ENCODE data around the gene SEL1L2.

Gene SEL1L2

GRCh38 chr20:13865156-13865555 is 125.3 kb downstream of the SEL1L2 start:
- TF ChIP-seq CTCF (IDR thresholded peaks at IDR 0.05; ENCODE audit: low read depth, low read length, missing control alignments), result no peak
- DNase-seq (ENCODE audit: extremely low read depth, low read depth), result no peak
- H3K4me3 ChIP-seq (replicated peaks; ENCODE audit: low read depth, low read length), result no peak overlapping the region

- TF ChIP-seq CTCF (IDR thresholded peaks at IDR 0.05; ENCODE audit: low read depth, low read length, missing control alignments), result no peak
- no peak overlapping the region for H3K4me3 ChIP-seq (replicated peaks; ENCODE audit: low read depth, low read length)
- no peak for DNase-seq (ENCODE audit: extremely low read depth, low read depth)
Measured at GRCh38 chr20:13863244-13863643, 127.2 kb downstream of the SEL1L2 start.

DNA sequence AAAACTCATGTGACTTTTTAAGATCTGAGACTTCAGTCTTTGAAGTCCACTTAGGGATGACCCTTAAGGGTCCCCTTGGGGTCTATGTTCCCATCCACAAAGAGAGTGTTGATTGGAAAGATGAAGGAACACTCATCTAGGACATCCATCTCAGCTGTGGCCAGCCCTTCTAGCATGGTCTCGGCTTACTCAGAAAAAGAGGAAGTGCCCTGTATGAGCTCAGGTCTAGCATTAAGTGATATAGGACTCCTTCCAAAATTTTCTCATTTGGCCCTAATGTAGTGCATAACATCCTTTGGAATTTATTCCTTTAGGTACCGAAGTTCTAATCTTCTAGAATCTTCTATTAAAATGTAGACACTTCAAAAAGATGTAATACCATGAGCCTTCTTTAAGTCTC is 128.2 kb downstream of the SEL1L2 start:
- DNase-seq (ENCODE audit: extremely low read depth, low read depth), result no peak
- TF ChIP-seq CTCF (IDR thresholded peaks at IDR 0.05; ENCODE audit: low read depth, low read length, missing control alignments), result no peak
- H3K4me3 ChIP-seq (replicated peaks; ENCODE audit: low read depth, low read length), result no peak overlapping the region

- H3K4me3 ChIP-seq (replicated peaks; ENCODE audit: low read depth, low read length), result no peak overlapping the region
- DNase-seq (ENCODE audit: extremely low read depth, low read depth), result no peak
- TF ChIP-seq CTCF (IDR thresholded peaks at IDR 0.05; ENCODE audit: low read depth, low read length, missing control alignments), result no peak
Measured at GRCh38 chr20:13858871-13859270, 131.5 kb downstream of the SEL1L2 start.

GRCh38 chr20:13858439-13858838 is 132.0 kb downstream of the SEL1L2 start:
- H3K4me3 ChIP-seq (replicated peaks; ENCODE audit: low read depth, low read length), result no peak overlapping the region
- TF ChIP-seq CTCF (IDR thresholded peaks at IDR 0.05; ENCODE audit: low read depth, low read length, missing control alignments), result no peak
- no peak for DNase-seq (ENCODE audit: extremely low read depth, low read depth)

DNA sequence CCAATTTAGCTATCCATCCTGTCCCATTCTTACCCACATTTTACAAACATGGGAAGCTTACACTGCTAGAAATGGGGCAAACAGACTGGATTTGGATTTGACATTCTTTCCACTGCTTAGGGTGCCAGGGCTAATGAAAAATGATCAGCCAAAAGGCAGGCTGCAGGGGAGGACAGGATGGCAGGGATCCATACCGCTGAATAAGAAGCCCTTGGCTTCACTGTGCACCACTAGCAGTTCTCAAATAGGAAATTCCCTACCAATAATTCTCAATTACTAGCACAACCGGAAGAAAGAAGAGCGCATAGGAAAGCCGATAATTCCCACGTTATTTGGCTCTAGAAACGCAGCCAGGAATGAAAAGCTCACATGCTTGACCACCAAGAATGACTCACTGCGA is 132.5 kb downstream of the SEL1L2 start:
- no peak for TF ChIP-seq CTCF (IDR thresholded peaks at IDR 0.05; ENCODE audit: low read depth, low read length, missing control alignments)
- no peak for DNase-seq (ENCODE audit: extremely low read depth, low read depth)
- H3K4me3 ChIP-seq (replicated peaks; ENCODE audit: low read depth, low read length), result no peak overlapping the region

DNA sequence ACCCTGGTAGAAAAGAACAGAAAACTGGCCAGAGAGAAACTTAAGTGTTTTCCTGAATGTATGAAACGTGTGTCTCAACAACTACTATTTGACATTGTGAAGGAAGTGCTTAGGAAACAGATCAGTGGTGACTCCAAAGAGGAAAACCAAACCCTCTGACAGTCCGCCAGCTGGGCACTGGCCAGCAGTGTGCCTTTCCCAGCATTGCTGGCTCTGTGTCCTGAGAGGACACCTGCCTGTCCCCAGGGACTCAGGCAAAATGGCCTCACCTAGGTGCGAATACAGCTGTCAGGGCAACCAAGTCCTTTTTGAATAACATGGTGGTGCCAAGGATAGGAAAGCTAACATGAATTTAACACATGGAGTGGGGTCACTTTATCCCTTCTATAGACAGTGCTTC is 133.1 kb downstream of the SEL1L2 start:
- TF ChIP-seq CTCF (IDR thresholded peaks at IDR 0.05; ENCODE audit: low read depth, low read length, missing control alignments), result no peak
- H3K4me3 ChIP-seq (replicated peaks; ENCODE audit: low read depth, low read length), result no peak overlapping the region
- DNase-seq (ENCODE audit: extremely low read depth, low read depth), result no peak

Data from HFF-Myc (cell line).